NT2/D1 (cell line): ENCODE results near the gene GRIK1.

Source experiments
- SUZ12 ChIP-seq: IDR thresholded peaks from 2 replicates; pipeline ENCODE4 v1.6.1; 2011; ENCODE audit not compliant: insufficient read length, insufficient read depth; ENCODE audit errors: extremely low read depth
- ZNF274 ChIP-seq: IDR thresholded peaks from 2 replicates; pipeline ENCODE4 v1.6.1; 2011; ENCODE audit warnings: mild to moderate bottlenecking, low read depth, low read length

GRCh38 chr21:29526545-29526944, 413.3 kb downstream of the GRIK1 start:
- no peak for TF ChIP-seq SUZ12
- TF ChIP-seq ZNF274 = no peak
